HG03439 (cell line): Measurements from ENCODE around the gene GDNF.
"Not testable (repeated sequence)": the region's sequence is repeated elsewhere in the genome, so short reads cannot be mapped to it uniquely, and the experiment has no call there.

Experiments
- ATAC-seq: cut with Tn5 transposase; IDR thresholded peaks from one replicate; pipeline ENCODE4 v1.9.1; 2021; ENCODE audit warnings: mild to moderate bottlenecking, moderate library complexity; ENCODE audit not compliant: unreplicated experiment

GDNF gene

GRCh38 chr5:37786862-37787519, 52.9 kb downstream of the GDNF start:
- ATAC-seq, result no peak

GRCh38 chr5:37786416-37786815, 53.4 kb downstream of the GDNF start:
- ATAC-seq, result no peak

- ATAC-seq, result not testable (repeated sequence)
Observed at GRCh38 chr5:37781409-37781808, 58.4 kb downstream of the GDNF start.

GRCh38 chr5:37777432-37778130, 62.3 kb downstream of the GDNF start:
- ATAC-seq, result no peak

GRCh38 chr5:37776826-37777225, 63.0 kb downstream of the GDNF start:
- no peak for ATAC-seq

GRCh38 chr5:37774912-37775483, 64.8 kb downstream of the GDNF start:
- ATAC-seq, result no peak

- ATAC-seq, result no peak
Observed at GRCh38 chr5:37773809-37774208, 66.0 kb downstream of the GDNF start.

GRCh38 chr5:37772255-37772654, 67.6 kb downstream of the GDNF start:
- ATAC-seq, result no peak

GRCh38 chr5:37771731-37772130, 68.1 kb downstream of the GDNF start:
- no peak for ATAC-seq

GRCh38 chr5:37771203-37771611, 68.6 kb downstream of the GDNF start:
- ATAC-seq, result no peak

- ATAC-seq, result no peak
Observed at GRCh38 chr5:37770786-37771185, 69.1 kb downstream of the GDNF start.

GRCh38 chr5:37769840-37770239, 70.0 kb downstream of the GDNF start:
- no peak for ATAC-seq

- no peak for ATAC-seq
Observed at GRCh38 chr5:37769108-37769507, 70.7 kb downstream of the GDNF start.

GRCh38 chr5:37768371-37768770, 71.5 kb downstream of the GDNF start:
- no peak for ATAC-seq

- ATAC-seq, result no peak
Observed at GRCh38 chr5:37767961-37768360, 71.9 kb downstream of the GDNF start.

GRCh38 chr5:37767251-37767650, 72.6 kb downstream of the GDNF start:
- ATAC-seq, result no peak
